HUES64 (cell line): ENCODE measurements around the gene HIPK1. TPM values are rescaled to one million over a fixed set of nuclear protein-coding genes. Genes with fewer than 3 reads are reported as not detected.
A peak's percentile ranks its signal among the peaks of the same experiment; 100 is the strongest.

Experiments
- H3K27ac ChIP-seq: 2 replicates; pipeline ENCODE4 v1.7.0; 2013; ENCODE audit warnings: low read depth, low read length, inconsistent platforms
- H3K27me3 ChIP-seq: 2 replicates; pipeline ENCODE4 v1.6.1; 2013; ENCODE audit warnings: mild to moderate bottlenecking, low read length; ENCODE audit not compliant: insufficient read depth
- H3K36me3 ChIP-seq: 2 replicates; pipeline ENCODE4 v1.6.1; 2013; ENCODE audit warnings: mild to moderate bottlenecking, low read length; ENCODE audit not compliant: insufficient read depth
- H3K4me1 ChIP-seq: 2 replicates; pipeline ENCODE4 v1.6.1; 2013; ENCODE audit warnings: mild to moderate bottlenecking, low read length, moderate library complexity; ENCODE audit not compliant: insufficient read depth
- H3K4me3 ChIP-seq: 2 replicates; pipeline ENCODE4 v1.5.1; 2013; ENCODE audit warnings: mild to moderate bottlenecking, low read length, moderate library complexity
- H3K9ac ChIP-seq: 2 replicates; pipeline ENCODE4 v1.6.1; 2013; ENCODE audit warnings: mild to moderate bottlenecking, low read depth, low read length
- H3K9me3 ChIP-seq: 2 replicates; pipeline ENCODE4 v1.6.1; 2013; ENCODE audit warnings: low read depth, low read length; ENCODE audit not compliant: insufficient read depth
- WGBS: fragments of 150-250, 120-280 bp; methylation state at CpG from one replicate; pipeline ENCODE4 v1.1.7; 2013; ENCODE audit warnings: missing lambda C conversion rate; 5-methylcytosine and 5-hydroxymethylcytosine counted together
- polyA plus RNA-seq, 2 experiments: library from polyadenylated mRNA; stranded (reverse); fragments of 50-300 nt; gene quantifications; one replicate each; pipeline ENCODE4 v1.2.3, GENCODE V29; 2013

Gene HIPK1
- polyA plus RNA-seq (2013, experiment 1 of 2), result 22.4 TPM
- polyA plus RNA-seq (2013, experiment 2 of 2), result 23.1 TPM

DNA sequence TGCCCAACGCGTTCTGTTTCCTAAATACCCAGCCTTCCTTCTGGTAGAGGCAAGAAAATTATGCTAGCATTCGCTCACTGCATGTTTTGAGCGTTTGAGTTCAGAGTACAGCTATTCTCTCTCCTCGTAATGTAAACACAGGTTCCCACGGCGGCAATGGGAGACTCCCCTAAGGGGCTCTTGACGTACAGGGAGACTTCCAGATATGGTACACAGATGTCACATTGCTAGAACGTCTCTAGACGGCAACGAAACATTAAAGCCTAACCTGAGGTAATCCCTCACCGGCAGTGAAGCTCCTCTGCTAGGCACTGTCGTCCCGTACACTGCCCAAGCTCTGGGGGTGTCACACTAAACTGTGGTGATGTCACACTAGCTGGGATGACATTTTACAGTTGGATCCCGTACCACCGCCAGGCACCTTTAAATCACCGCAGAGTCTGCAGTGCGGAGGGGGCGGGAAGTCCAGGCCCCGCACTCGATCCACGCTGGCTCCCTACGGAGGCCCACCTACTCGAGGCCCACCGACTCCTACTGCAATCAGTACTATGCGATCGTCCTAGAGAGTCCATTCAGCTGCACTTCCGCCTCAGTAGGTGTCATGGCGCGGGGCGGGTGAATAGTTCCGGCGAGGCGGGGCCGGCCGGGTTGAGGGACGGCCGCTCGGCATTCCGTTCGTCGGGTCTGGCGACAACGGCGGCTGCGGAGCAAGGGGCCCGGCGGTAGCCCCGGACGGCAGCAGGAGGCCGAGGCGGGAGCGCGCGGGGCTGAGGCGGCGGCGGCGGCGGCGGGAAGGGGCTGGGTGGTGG is at the start of gene HIPK1:
HIPK1 (plus strand) TSS at position 384 of the 809 bp plus-strand sequence.
- Histone ChIP-seq H3K4me3 (peak within 1 kb of the TSS; percentile 75), H3K27ac (peak within 1 kb of the TSS; percentile 64; the same call in 1 of the 2 replicates)
- 2% methylated on average over 60 of the region's 61 CpGs for WGBS

DNA sequence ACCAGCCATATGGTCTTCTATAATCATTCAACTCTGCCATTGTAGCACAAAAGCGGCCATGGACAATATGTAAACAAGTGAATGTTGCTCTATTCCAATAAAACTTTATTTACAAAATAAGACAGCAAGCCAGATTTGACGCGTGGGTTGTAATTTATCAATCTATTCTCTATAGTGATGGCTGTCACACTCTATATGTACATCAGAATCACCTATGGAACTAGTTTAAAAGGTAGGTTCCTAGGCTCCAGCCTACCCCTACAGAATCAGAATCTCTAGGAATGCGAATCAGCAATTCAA is 49.4 kb upstream of the HIPK1 start:
- Histone ChIP-seq H3K27me3 (no peaks in the 10 kb centered on the region), H3K27ac (no peak overlapping the region), H3K9me3 (no peaks in the 10 kb centered on the region), H3K4me1 (no peaks in the 10 kb centered on the region), H3K4me3 (no peak overlapping the region), H3K36me3 (no peaks in the 10 kb centered on the region), H3K9ac (no peak overlapping the region)
- 96% methylated on average over 2 of the region's 4 CpGs for WGBS

More for the DNA sequence above, at the start of gene HIPK1:
- H3K9me3 ChIP-seq, result no peaks in the 10 kb centered on the region
- peaks cover 11% of the 10 kb centered on the region for H3K4me1 ChIP-seq
- peaks cover 6% of the 10 kb centered on the region; the same call in 1 of the 2 replicates for H3K27me3 ChIP-seq
- H3K36me3 ChIP-seq, result no peaks in the 10 kb centered on the region
- H3K9ac ChIP-seq, result peak within 1 kb of the TSS; percentile 63

DNA sequence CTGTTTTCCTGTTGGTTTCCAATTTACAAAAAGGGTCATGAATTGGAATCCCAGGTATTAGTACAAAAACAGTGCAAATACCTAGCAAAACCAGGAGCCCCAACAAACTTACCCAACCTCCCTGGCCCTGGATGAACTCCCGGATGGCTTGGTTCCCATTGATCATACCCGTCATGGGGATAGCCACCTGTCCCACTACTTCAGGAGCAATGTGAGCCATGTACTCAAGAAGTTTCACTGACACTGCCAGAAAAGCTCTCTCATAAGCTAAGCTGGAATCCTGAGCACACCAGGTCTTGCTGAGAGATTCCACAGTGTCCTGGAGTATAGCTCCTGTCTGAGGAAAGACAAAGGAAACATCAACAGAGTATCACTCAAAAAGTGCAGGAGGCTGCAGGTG is 47.5 kb upstream of the HIPK1 start:
- no peaks in the 10 kb centered on the region for H3K4me1 ChIP-seq
- no peaks in the 10 kb centered on the region for H3K9me3 ChIP-seq
- no peaks in the 10 kb centered on the region for H3K27me3 ChIP-seq
- no peak overlapping the region for H3K9ac ChIP-seq
- WGBS, result 90% methylated on average over 2 of the region's 2 CpGs
- no peak overlapping the region for H3K4me3 ChIP-seq
- no peak overlapping the region for H3K27ac ChIP-seq
- no peaks in the 10 kb centered on the region for H3K36me3 ChIP-seq

DNA sequence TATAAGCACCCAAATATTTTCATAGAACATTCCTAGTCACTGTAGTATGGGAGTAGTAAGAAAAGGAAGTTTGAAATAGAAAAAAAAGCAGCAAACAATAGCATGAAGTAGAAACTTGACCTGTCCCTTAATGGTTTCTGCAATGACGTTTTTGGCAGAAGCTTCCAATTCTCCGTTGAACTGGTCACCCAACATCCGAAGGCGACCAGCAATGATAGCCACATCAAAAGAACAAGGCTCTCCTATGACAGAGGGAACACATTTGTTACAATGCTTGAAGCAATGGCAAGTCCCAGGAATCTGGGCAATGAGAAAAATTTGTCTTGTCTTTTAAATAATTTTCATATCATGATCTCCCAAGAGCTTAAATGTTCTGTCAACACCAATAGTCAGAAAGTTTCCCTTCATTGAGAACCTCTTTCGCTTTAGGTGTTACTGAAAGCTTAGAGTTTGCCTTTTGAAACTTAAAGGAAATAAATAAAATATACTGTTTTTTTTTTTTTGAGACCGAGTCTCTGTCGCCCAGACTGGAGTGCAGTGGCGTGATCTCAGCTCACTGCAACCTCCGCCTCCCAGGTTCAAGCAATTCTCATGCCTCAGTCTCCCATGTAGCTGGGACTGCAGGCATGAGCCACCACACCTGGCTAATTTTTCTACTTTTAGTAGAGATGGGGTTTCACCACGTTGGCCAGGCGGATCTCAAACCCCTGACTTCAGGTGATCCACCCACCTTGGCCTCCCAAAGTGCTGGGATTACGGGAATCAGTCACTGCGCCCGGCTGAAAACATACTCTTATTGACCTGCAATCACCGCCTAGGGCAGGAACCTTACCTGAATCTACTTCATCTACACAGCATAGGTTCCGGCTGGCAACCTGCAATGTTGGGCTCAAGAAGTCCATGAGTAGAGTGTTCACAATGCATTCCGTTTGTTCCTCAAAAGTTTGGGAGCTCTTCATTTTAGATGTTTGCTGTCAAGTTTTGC is 42.4 kb upstream of the HIPK1 start:
- H3K27me3 ChIP-seq, result no peaks in the 10 kb centered on the region
- no peaks in the 10 kb centered on the region for H3K9me3 ChIP-seq
- no peaks in the 10 kb centered on the region for H3K36me3 ChIP-seq
- H3K27ac ChIP-seq, result no peak overlapping the region
- H3K4me3 ChIP-seq, result no peak overlapping the region
- 94% methylated on average over 16 of the region's 17 CpGs for WGBS
- no peak overlapping the region for H3K9ac ChIP-seq
- H3K4me1 ChIP-seq, result no peaks in the 10 kb centered on the region

DNA sequence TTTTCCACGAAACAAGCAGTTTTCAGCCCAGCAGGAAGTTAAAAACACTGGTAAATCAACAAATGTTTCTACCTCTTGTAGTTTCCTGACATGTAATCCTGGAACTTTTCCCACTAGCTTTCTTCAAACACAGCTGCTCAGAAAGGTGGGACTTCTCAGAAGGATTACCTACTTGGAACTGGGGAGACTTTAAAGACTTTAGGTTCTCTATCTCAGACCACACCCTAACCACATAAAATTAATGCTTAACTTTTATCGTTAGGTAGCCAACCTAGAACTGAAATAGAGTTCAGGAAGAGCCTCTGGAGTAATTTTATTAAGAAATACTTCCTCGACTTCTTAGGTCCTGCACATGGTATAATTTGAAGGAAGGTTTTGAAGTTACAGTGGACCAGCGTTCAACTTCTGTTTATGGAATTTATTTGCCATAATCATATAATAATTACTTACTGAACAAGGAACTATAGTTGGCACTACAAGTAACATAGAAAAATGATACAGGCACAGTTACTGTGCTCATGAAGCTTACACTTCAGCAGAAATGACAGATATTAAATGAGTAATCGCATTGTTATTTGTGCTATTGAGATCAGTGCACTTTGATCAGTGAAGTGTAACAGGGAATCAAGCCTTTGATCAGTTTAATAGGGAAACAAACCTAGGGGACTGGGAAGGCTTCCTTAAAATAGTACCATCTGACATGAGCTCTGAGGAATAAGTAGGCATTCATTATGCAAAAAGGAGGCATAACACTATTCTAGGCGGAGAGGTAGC is 41.5 kb upstream of the HIPK1 start, which contains the start of gene BCL2L15:
BCL2L15 (minus strand) TSS at position 180 of the 774 bp plus-strand sequence. CDS start 206 bp downstream, outside the sequence.
- WGBS, result 86% methylated on average over 4 of the region's 6 CpGs
- no peak within 1 kb of the TSS for H3K27ac ChIP-seq
- H3K27me3 ChIP-seq, result no peaks in the 10 kb centered on the region
- no peak within 1 kb of the TSS for H3K9ac ChIP-seq
- H3K4me3 ChIP-seq, result no peak within 1 kb of the TSS
- H3K4me1 ChIP-seq, result no peaks in the 10 kb centered on the region
- H3K36me3 ChIP-seq, result no peaks in the 10 kb centered on the region
- no peaks in the 10 kb centered on the region for H3K9me3 ChIP-seq

DNA sequence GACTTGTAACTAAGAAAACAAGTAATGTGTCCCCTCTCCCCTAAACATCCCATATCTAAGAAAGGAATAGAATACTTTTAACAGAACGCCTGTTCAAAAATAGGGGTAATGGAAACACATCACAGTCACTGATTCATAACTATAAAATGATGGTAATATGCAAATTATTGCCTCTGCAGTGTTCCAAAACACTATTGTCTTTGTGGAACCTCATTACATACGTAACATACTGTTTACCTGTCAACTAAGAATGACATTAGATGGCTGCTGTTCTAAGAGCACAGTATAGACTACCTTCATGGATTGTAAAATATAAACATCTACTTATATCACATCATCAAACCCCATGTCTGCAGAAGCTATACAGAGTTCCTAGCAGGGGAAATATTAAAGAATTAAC is 38.3 kb upstream of the HIPK1 start:
- Histone ChIP-seq H3K9me3 (no peaks in the 10 kb centered on the region), H3K27me3 (no peaks in the 10 kb centered on the region), H3K9ac (no peak overlapping the region), H3K27ac (no peak overlapping the region), H3K4me3 (no peak overlapping the region), H3K4me1 (no peaks in the 10 kb centered on the region), H3K36me3 (peaks cover 15% of the 10 kb centered on the region)
- WGBS, result 57% methylated on average over 1 of the region's 2 CpGs

DNA sequence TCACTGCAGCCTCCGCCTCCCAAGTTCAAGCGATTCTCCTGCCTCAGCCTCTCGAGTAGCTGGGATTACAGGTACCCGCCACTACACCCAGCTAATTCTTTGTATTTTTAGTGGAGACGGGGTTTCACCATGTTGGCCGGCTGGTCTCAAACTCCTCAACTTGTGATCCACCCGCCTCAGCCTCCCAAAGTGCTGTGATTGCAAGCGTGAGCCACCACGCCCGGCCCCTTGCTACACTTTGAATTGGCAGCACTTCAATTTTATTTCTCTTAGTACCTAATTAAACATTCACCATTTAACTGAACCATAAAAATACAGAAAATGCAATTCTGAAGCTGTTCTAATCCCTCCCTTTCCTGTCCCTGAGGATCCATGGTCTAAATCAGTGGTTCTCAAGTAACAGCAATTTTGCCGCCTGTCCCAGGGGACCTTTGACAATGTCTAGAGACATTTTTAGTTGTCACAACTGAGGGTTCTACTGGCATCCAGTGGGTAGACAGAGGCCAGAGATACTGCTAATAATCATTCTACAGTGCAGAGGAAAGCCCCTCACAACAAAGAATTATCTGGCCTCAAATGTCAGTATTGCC is 37.4 kb upstream of the HIPK1 start:
- WGBS, result 91% methylated on average over 11 of the region's 11 CpGs
- H3K9ac ChIP-seq, result no peak overlapping the region
- no peaks in the 10 kb centered on the region for H3K27me3 ChIP-seq
- H3K36me3 ChIP-seq, result peaks cover 23% of the 10 kb centered on the region
- no peaks in the 10 kb centered on the region for H3K4me1 ChIP-seq
- no peaks in the 10 kb centered on the region for H3K9me3 ChIP-seq
- no peak overlapping the region for H3K27ac ChIP-seq
- H3K4me3 ChIP-seq, result no peak overlapping the region

DNA sequence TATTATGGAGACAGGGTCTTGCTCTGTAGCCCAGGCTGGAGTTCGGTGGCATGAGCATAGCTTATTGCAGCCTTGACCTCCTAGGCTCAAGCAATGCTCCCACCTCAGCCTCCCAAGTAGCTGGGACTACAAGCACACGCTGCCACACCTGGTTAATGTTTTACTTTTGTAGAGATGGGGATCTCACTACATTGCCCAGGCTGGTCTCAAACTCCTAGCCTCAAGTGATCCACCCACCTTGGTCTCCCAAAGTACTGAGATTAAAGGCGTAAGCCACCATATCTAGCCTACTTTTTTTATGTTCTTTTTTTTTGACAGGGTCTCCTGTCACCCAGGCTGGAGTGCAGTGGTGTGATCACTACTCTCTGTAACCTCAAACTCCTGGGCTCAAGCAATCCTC is 35.9 kb upstream of the HIPK1 start:
- H3K4me1 ChIP-seq, result no peaks in the 10 kb centered on the region
- H3K27me3 ChIP-seq, result no peaks in the 10 kb centered on the region
- H3K27ac ChIP-seq, result no peak overlapping the region
- no peak overlapping the region for H3K4me3 ChIP-seq
- H3K9me3 ChIP-seq, result no peaks in the 10 kb centered on the region
- H3K36me3 ChIP-seq, result peaks cover 35% of the 10 kb centered on the region
- WGBS, result 93% methylated on average over 3 of the region's 3 CpGs
- no peak overlapping the region for H3K9ac ChIP-seq

DNA sequence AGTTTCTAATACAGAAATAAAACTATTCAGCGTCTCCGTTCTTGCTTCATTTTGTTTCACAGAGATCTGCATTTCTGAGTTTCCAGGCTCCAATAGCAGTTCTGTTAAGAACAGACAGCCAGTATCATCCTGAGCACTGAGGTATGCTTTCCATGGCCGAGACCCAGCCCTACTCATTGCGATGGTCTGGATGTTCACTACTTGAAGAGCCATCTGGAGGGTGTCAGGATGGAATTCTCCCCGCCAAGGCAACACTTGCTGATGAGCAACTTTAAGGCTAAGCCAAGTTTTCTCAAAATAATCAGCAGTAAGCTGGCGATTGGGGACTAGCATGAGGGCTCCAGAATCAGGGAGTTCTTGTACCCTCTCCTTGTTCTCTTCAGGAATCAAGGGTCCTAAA is 34.0 kb upstream of the HIPK1 start:
- H3K27ac ChIP-seq, result no peak overlapping the region
- no peaks in the 10 kb centered on the region for H3K4me1 ChIP-seq
- H3K9me3 ChIP-seq, result no peaks in the 10 kb centered on the region
- WGBS, result 93% methylated on average over 6 of the region's 6 CpGs
- H3K27me3 ChIP-seq, result no peaks in the 10 kb centered on the region
- no peak overlapping the region for H3K9ac ChIP-seq
- no peak overlapping the region for H3K4me3 ChIP-seq
- peaks cover 53% of the 10 kb centered on the region for H3K36me3 ChIP-seq

DNA sequence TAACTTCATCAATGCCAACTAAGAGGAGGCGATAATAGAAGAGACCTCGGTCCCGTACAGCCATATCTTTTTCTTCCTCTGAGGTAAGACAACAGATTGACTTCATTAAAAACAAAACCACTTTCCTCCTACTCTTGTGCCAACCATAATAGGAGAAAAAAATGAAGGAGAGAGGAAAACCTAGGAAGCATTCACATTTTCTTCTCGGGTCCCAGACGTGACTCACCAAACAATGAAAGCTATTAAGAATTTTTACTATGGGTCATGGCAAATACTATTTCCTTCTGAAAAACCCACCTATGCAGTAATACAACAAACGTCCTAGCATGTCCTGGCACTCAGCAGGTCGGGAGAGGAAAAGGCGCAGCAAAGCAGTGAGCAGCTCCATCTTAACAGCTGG is 33.2 kb upstream of the HIPK1 start:
- WGBS, result 94% methylated on average over 8 of the region's 8 CpGs

More for the DNA sequence above, 33.2 kb upstream of the HIPK1 start:
- Histone ChIP-seq H3K4me1 (no peaks in the 10 kb centered on the region), H3K9ac (no peak overlapping the region), H3K27ac (no peak overlapping the region), H3K36me3 (peaks cover 57% of the 10 kb centered on the region), H3K9me3 (no peaks in the 10 kb centered on the region), H3K27me3 (no peaks in the 10 kb centered on the region), H3K4me3 (no peak overlapping the region)
